ENCODE results near the gene PLA2G12B.
"Not testable (repeated sequence)": the region's sequence is repeated elsewhere in the genome, so short reads cannot be mapped to it uniquely, and the experiment has no call there.

PLA2G12B gene

DNA sequence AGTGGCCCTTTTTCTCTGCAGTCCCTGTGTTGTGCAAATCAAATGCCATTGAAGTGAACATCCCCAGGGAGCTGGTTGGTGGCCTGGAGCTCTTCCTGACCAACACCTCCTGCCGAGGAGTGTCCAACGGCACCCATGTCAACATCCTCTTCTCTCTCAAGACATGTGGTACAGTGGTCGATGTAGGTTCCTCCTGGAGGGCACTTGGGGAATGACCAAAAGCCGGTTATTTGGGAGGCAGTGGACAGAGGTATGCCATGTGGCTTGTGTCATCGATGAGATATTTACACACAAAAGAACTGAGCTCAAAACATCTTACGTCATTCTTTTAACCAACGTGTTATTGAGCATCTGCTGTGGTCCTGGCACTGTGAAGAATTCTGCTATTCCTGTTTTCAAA, 41.3 kb downstream of the PLA2G12B start:
- no peak for TF ChIP-seq ZFX (IDR thresholded peaks at IDR 0.05; ENCODE audit: borderline replicate concordance)
- TF ChIP-seq CTCF (IDR thresholded peaks at IDR 0.05), result no peak
- H3K27ac ChIP-seq, result no peak overlapping the region

- no peak overlapping the region for H3K27ac ChIP-seq
- TF ChIP-seq CTCF (IDR thresholded peaks at IDR 0.05) (no peak), ZFX (IDR thresholded peaks at IDR 0.05; ENCODE audit: borderline replicate concordance) (no peak)
Observed at GRCh38 chr10:72912736-72913135, 41.9 kb downstream of the PLA2G12B start.

DNA sequence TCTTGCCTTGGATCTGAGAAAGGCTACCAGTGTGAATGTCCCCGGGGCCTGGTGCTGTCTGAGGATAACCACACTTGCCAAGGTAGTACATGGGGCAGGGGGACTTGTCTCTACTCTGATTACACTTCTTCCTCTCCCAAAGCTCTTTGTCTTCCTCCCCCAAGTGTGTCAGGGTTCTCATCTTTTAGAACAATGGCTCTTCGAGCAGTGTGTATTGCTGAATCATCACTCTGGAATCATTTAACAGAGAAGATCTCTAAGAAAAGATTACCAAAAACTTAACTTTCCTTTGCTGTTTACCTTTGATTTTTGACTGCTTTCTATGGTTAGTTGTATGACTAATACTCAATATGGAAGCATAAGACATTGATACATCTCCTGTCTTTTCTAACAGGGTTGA, 42.8 kb downstream of the PLA2G12B start:
- no peak for TF ChIP-seq ZFX (IDR thresholded peaks at IDR 0.05; ENCODE audit: borderline replicate concordance)
- TF ChIP-seq CTCF (IDR thresholded peaks at IDR 0.05), result no peak
- H3K27ac ChIP-seq, result no peak overlapping the region

- H3K27ac ChIP-seq, result no peak overlapping the region
- TF ChIP-seq CTCF (IDR thresholded peaks at IDR 0.05) (no peak), ZFX (IDR thresholded peaks at IDR 0.05; ENCODE audit: borderline replicate concordance) (no peak)
Observed at GRCh38 chr10:72910705-72911104, 43.9 kb downstream of the PLA2G12B start.

- TF ChIP-seq CTCF (IDR thresholded peaks at IDR 0.05) (no peak), ZFX (IDR thresholded peaks at IDR 0.05; ENCODE audit: borderline replicate concordance) (no peak)
- no peak overlapping the region for H3K27ac ChIP-seq
Observed at GRCh38 chr10:72906446-72906845, 48.2 kb downstream of the PLA2G12B start.

DNA sequence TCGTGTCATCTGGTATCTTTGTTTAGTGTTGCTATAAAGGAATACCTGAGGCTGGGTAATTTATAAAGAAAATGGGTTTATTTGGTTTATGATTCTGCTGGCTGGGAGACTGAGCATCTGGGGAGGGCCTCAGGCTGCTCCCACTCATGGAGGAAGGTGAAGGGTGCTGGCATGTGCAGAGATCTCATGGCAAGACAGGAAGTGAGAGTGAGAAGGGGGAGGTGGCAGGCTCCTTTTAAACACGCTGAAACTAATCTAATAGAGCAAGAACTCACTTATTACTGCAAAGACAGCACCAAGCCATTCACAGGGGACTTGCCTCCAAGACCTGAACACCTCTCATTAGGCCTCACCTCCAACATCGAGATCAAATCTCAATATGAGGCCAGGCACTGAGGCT, 49.8 kb downstream of the PLA2G12B start:
- TF ChIP-seq CTCF (IDR thresholded peaks at IDR 0.05) (no peak), ZFX (IDR thresholded peaks at IDR 0.05; ENCODE audit: borderline replicate concordance) (no peak)

DNA sequence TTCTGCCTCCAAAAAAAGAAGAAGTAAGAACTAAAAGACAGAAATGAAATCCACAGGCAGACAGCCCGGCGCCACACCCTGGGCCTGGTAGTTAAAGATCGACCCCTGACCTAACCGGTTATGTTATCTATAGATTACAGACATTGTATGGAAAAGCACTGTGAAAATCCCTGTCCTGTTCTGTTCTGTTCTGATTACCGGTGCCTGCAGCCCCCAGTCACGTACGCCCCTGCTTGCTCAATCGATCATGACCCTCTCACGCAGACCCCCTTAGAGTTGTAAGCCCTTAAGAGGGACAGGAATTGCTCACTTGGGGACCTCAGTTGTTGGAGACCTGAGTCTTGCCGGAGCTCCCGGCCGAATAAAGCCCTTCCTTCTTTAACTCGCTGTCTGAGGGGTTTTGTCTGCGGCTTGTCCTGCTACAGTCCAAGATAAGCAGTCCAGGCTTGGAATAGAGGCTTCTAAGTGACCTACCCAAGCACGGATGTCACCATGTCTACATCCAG, 50.6 kb downstream of the PLA2G12B start:
- not testable (repeated sequence) for H3K27ac ChIP-seq

More for the DNA sequence above, 49.8 kb downstream of the PLA2G12B start:
- H3K27ac ChIP-seq, result no peak overlapping the region

DNA sequence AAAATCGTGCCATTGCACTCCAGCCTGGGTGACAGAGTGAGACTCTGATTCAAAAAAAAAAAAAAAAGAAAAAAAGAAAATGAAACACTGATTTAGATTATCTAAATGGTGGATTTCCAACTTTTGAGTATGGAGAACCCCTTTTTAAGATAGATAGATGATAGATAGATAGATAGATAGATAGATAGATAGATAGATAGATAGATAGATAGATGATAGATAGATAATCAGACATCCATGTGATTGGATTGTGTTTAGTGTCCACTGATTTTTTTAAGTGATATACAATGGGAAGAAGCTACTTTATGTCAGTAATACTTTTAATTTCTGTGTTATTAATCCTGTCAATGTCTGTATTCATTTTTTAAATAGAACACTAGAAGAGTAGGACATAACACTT, 55.1 kb downstream of the PLA2G12B start:
- no peak overlapping the region for H3K27ac ChIP-seq
- TF ChIP-seq CTCF (IDR thresholded peaks at IDR 0.05) (no peak), ZFX (IDR thresholded peaks at IDR 0.05; ENCODE audit: borderline replicate concordance) (no peak)

Measured in 22Rv1 (cell line).